Measurements from ENCODE around the gene RALBP1. TPM values are rescaled to one million over a fixed set of nuclear protein-coding genes. Genes with fewer than 3 reads are reported as not detected.
A peak's percentile ranks its signal among the peaks of the same experiment; 100 is the strongest.

The RALBP1 gene
- total and polyA plus RNA-seq, 2 of the 4 experiments (the other 2 are of a cell fraction), result 30.6 to 38.2 TPM

DNA sequence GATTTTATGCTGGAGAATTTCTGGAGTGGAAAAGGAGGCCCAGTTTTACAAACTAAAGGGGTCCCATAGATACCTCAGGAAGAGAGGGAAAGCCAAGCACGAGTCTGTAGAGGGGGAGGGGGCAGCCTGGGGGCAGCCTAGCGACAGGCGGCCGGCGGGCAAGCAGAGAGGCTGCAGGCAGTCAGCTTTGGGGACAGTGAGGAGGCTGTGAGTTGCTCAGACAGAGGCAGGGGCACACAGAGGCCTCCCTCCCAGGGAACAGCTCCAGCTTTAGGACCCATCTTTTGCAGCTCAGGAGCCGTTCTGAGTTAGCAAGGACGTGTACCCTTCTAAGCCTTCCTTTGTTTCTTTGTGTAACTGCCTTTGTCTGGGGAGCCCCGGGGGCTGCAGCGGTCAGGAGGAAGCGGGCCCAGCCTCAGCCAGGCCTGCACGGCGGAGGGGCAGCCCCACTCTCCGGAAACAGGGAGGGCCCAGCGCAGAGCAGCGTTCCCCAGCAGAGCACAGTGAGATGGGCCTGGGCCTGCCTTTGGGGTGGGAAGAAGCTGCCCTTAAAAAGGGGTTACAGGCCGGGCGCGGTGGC, 41.1 kb upstream of the RALBP1 start:
- H2BK20ac ChIP-seq (ENCODE audit: low read depth, low read length), result no peak overlapping the region
- ATAC-seq (ENCODE audit: low read depth) (peak; percentile 10; the same call in 1 of the 2 replicates), DNase-seq (no peak)
- no peak overlapping the region for H2BK5ac ChIP-seq (ENCODE audit: low read depth, low read length, poor library complexity, severe bottlenecking)
- H4K8ac ChIP-seq (ENCODE audit: low read depth in 2 of 2, low read length in 2 of 2), result peak overlapping the region; percentile 66 to 69; a peak in 2 of 4 replicates
- peak overlapping the region; percentile 9; the same call in 1 of the 2 replicates for H4K5ac ChIP-seq (ENCODE audit: low read depth, low read length)
- H3K36me3 ChIP-seq (ENCODE audit: control insufficient read depth, insufficient read depth, low read length), result no peaks in the 10 kb centered on the region
- H3K9me3 ChIP-seq (ENCODE audit: control insufficient read depth, insufficient read depth, low read length), result no peaks in the 10 kb centered on the region
- ChIA-PET CTCF (no interaction called here), POLR2A (ENCODE audit: unreplicated experiment) (no interaction called here)
- peak overlapping the region; percentile 87 for H2AFZ ChIP-seq (replicated peaks; ENCODE audit: low read length, poor library complexity)
- H3K23ac ChIP-seq (ENCODE audit: low read depth, low read length), result no peak overlapping the region
- H3K14ac ChIP-seq (replicated peaks; ENCODE audit: low read depth, low read length), result 0 out of 2 replicates have a peak overlapping the region, but pooled peaks have one; percentile 19
- in situ Hi-C loops (cut with MboI; ENCODE audit: low sequenced_read_pairs) (no loop called here), dilution Hi-C loops (cut with HindIII; ENCODE audit: low sequenced_read_pairs, unreplicated experiment) (no loop called here), intact Hi-C loops (cut with micrococcal nuclease) (no loop called here)
- no peak overlapping the region for H3K27ac ChIP-seq (ENCODE audit: insufficient read depth, low read length)
- H3K9me1 ChIP-seq (ENCODE audit: insufficient read depth, low read length), result peaks cover 4% of the 10 kb centered on the region
- WGBS, 2 experiments (ENCODE audit: extremely low coverage in 2 of 2, insufficient read length in 1 of 2), result no CpG with 5 or more reads among the region's 18 CpGs
- H3K4me2 ChIP-seq (ENCODE audit: low read depth, low read length), result no peak overlapping the region
- no peaks in the 10 kb centered on the region for H3K27me3 ChIP-seq (ENCODE audit: control insufficient read depth, insufficient read depth, low read length)
- peak overlapping the region; percentile 3; the same call in 1 of the 2 replicates for H2BK120ac ChIP-seq (ENCODE audit: low read depth, low read length)
- peak overlapping the region; percentile 20; the same call in 1 of the 2 replicates for H3K4ac ChIP-seq (ENCODE audit: low read depth, low read length)
- no peaks in the 10 kb centered on the region for H3K79me1 ChIP-seq (ENCODE audit: low read depth in 1 of 2, low read length in 2 of 2)
- no peak overlapping the region for H3K4me3 ChIP-seq (ENCODE audit: insufficient read depth, low read depth, low read length)
- BruUV-seq (replicated peaks), result no TSS peak
- no peak overlapping the region for H3K18ac ChIP-seq (ENCODE audit: low read depth, low read length)
- peaks cover 6% of the 10 kb centered on the region; the same call in 1 of the 2 replicates for H3K4me1 ChIP-seq (ENCODE audit: control insufficient read depth, insufficient read depth, low read length)
- H2BK15ac ChIP-seq (ENCODE audit: low read depth, low read length), result no peak overlapping the region
- no peak overlapping the region for H3K9ac ChIP-seq (ENCODE audit: low read depth, low read length)
- no peaks in the 10 kb centered on the region for H4K20me1 ChIP-seq (ENCODE audit: insufficient read depth, low read length)
- no peak overlapping the region for H2AK5ac ChIP-seq (ENCODE audit: low read depth, low read length)
- H3K56ac ChIP-seq (ENCODE audit: extremely low read depth, insufficient read depth, low read length), result no peak overlapping the region
- H2AK9ac ChIP-seq (replicated peaks; ENCODE audit: low read depth, low read length, poor library complexity), result no peak overlapping the region
- H4K91ac ChIP-seq (ENCODE audit: insufficient read depth, low read depth, low read length), result 0 out of 2 replicates have a peak overlapping the region, but pooled peaks have one; percentile 32
- no peak for TF ChIP-seq RCOR1 (IDR thresholded peaks at IDR 0.05; ENCODE audit: insufficient replicate concordance, low read length)
- TF ChIP-seq RAD21 (IDR thresholded peaks at IDR 0.05; ENCODE audit: low read length), result no peak
- no peak for TF ChIP-seq NFE2L2 (IDR thresholded peaks at IDR 0.05; ENCODE audit: low read depth, low read length)
- TF ChIP-seq BHLHE40 (IDR thresholded peaks at IDR 0.05; ENCODE audit: low read depth, low read length), result no peak
- TF ChIP-seq USF2 (IDR thresholded peaks at IDR 0.05; ENCODE audit: low read depth, low read length), result no peak
- TF ChIP-seq SMC3 (IDR thresholded peaks at IDR 0.05; ENCODE audit: low read depth, low read length), result no peak
- no peak for TF ChIP-seq MXI1 (IDR thresholded peaks at IDR 0.05; ENCODE audit: borderline replicate concordance, low read depth, low read length)
- no peak for TF ChIP-seq CHD1 (IDR thresholded peaks at IDR 0.05; ENCODE audit: low read depth, low read length)
- no peak for TF ChIP-seq ELK1 (IDR thresholded peaks at IDR 0.05; ENCODE audit: borderline replicate concordance, low read depth, low read length)
- no peak for TF ChIP-seq MAFK (IDR thresholded peaks at IDR 0.05; ENCODE audit: low read depth, low read length)
- TF ChIP-seq FOS (IDR thresholded peaks at IDR 0.05; ENCODE audit: low read depth, low read length), result no peak
- TF ChIP-seq RFX5 (IDR thresholded peaks at IDR 0.05; ENCODE audit: low read depth, low read length), result no peak
- TF ChIP-seq MAZ (IDR thresholded peaks at IDR 0.05; ENCODE audit: borderline replicate concordance, low read depth, low read length), result no peak
- TF ChIP-seq, protein P1, sequence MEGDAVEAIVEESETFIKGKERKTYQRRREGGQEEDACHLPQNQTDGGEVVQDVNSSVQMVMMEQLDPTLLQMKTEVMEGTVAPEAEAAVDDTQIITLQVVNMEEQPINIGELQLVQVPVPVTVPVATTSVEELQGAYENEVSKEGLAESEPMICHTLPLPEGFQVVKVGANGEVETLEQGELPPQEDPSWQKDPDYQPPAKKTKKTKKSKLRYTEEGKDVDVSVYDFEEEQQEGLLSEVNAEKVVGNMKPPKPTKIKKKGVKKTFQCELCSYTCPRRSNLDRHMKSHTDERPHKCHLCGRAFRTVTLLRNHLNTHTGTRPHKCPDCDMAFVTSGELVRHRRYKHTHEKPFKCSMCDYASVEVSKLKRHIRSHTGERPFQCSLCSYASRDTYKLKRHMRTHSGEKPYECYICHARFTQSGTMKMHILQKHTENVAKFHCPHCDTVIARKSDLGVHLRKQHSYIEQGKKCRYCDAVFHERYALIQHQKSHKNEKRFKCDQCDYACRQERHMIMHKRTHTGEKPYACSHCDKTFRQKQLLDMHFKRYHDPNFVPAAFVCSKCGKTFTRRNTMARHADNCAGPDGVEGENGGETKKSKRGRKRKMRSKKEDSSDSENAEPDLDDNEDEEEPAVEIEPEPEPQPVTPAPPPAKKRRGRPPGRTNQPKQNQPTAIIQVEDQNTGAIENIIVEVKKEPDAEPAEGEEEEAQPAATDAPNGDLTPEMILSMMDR (conservative IDR thresholded peaks at IDR 0.05; ENCODE audit: low read depth, low read length), result no peak
- no peak for TF ChIP-seq CEBPB (IDR thresholded peaks at IDR 0.05; ENCODE audit: low read depth, low read length)
- TF ChIP-seq POLR2A (IDR thresholded peaks at IDR 0.05; ENCODE audit: low read depth, low read length), result no peak
